HepG2 (cell line): ENCODE results near the gene HPCAL1. TPM values are rescaled to one million over a fixed set of nuclear protein-coding genes. Genes with fewer than 3 reads are reported as not detected.

ENCODE experiments used
- KDM5B ChIP-seq: sonication (generic); formaldehyde crosslinking; IDR thresholded peaks from 2 replicates; pipeline ENCODE4 v1.4.0; 2020; ENCODE audit warnings: missing genetic modification reagents, mild to moderate bottlenecking, borderline replicate concordance
- NCOA5 ChIP-seq: sonication (generic); formaldehyde crosslinking; IDR thresholded peaks from 2 replicates; pipeline ENCODE4 v1.4.0; 2020; ENCODE audit warnings: missing genetic modification reagents
- PPARG ChIP-seq: conservative IDR thresholded peaks from 2 replicates; pipeline ENCODE4 v1.6.1; 2016; ENCODE audit warnings: missing biosample characterization, missing genetic modification reagents
- TOPORS ChIP-seq: sonication (generic); formaldehyde crosslinking; IDR thresholded peaks from 2 replicates; pipeline ENCODE4 v1.8.0; 2023; ENCODE audit warnings: mild to moderate bottlenecking, missing genetic modification reagents
- ZKSCAN8 ChIP-seq: IDR thresholded peaks from 2 replicates; pipeline ENCODE4 v1.6.1; 2016; ENCODE audit warnings: borderline replicate concordance, missing genetic modification reagents, missing compliant biosample characterization
- ZNF652 ChIP-seq: IDR thresholded peaks from 2 replicates; pipeline ENCODE4 v1.6.1; 2016; ENCODE audit warnings: low read depth, borderline replicate concordance
- ZNF839 ChIP-seq: sonication (generic); formaldehyde crosslinking; IDR thresholded peaks from 2 replicates; pipeline ENCODE4 v1.4.0; 2020; ENCODE audit warnings: missing genetic modification reagents, mild to moderate bottlenecking, borderline replicate concordance
- polyA plus RNA-seq, 8 experiments: library from polyadenylated mRNA; depleted of rRNA in 3 of 8; stranded (reverse) in 7 of 8; unstranded in 1 of 8; fragments of >200 nt; fragmentation: Illumina TruSeq in 4 of 8; extraction: Trizol in 4 of 8; gene quantifications; 2 replicates each; pipeline versions ENCODE4 v1.2.1 to v1.2.3, GENCODE V29; 2011 to 2016; ENCODE audit warnings: low read depth in 4 of 8, missing spikeins in 1 of 8, mixed read lengths in 1 of 8; ENCODE audit not compliant: insufficient read depth in 1 of 8
- total RNA-seq, 5 experiments: library from RNA; depleted of rRNA; stranded (reverse); fragments of >200 nt; fragmentation: Illumina TruSeq; extraction: Trizol; gene quantifications; 2 replicates each; pipeline ENCODE4 v1.2.3, GENCODE V29; 2016; ENCODE audit warnings: low read depth in 1 of 5
- TF ChIP-seq, protein P1 (sequence below): sonication (generic); formaldehyde crosslinking; IDR thresholded peaks from 2 replicates; pipeline ENCODE4 v1.5.0; 2020; ENCODE audit warnings: mild to moderate bottlenecking, missing genetic modification reagents, borderline replicate concordance
- TF ChIP-seq, protein P2 (sequence below): IDR thresholded peaks from 2 replicates; pipeline ENCODE4 v1.4.0; 2020; ENCODE audit warnings: mild to moderate bottlenecking, missing genetic modification reagents
- TF ChIP-seq, protein P3 (sequence below): sonication (generic); formaldehyde crosslinking; IDR thresholded peaks from 2 replicates; pipeline ENCODE4 v1.4.0; 2020; ENCODE audit warnings: low read depth, mild to moderate bottlenecking, missing genetic modification reagents
- TF ChIP-seq, protein P4 (sequence below): sonication (generic); formaldehyde crosslinking; IDR thresholded peaks from 2 replicates; pipeline ENCODE4 v1.4.0; 2020; ENCODE audit warnings: mild to moderate bottlenecking, missing genetic modification reagents

Gene HPCAL1
- total and polyA plus RNA-seq, 2 of the 13 experiments (the other 11 are each of a cell fraction or from before 2014, with no cell fraction given): 29.5 to 29.9 TPM

DNA sequence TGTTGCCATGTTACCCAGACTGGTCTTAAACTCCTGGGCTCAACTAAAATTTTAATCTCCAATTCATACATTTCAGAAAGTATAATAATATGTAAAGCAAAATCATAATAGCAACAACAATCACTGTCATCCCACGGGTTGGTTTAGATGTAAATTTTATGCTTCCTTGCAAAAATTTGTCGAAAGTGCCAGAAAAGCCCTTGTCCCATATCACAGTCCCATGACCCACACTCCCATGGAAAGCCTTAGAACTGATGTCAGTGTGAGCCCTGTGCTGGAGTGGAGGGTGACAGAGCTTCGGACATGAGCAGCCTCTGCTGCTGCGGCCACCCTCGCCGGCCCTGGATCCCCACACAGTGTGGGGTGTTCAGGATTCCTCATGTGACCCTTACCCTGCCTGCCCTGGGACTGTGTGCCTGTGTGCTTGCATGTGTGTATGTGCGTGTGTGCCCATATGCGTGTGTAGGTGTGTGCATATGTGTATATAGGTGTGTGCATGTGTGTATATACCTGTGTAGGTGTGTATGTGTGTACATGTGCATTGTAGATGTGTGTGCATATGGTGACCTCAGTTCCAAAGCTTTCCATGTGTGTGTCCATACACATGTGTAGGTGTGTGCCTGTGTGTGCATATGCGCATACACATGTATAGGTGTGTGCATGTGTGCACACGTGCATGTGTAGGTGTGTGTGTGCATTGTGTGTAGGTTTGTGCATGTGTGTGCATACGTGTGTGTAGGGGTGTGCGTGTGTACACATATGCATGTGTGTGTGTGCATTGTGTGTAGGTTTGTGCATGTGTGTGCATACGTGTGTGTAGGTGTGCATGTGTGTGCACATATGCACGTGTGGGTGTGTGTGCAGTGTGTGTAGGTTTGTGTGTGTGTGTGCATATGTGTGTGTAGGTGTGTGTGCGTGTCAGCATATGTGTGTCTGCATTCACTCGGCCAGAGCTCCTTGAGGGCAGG lies 65.1 kb downstream of the HPCAL1 start (continued):
- TF ChIP-seq, protein P1, sequence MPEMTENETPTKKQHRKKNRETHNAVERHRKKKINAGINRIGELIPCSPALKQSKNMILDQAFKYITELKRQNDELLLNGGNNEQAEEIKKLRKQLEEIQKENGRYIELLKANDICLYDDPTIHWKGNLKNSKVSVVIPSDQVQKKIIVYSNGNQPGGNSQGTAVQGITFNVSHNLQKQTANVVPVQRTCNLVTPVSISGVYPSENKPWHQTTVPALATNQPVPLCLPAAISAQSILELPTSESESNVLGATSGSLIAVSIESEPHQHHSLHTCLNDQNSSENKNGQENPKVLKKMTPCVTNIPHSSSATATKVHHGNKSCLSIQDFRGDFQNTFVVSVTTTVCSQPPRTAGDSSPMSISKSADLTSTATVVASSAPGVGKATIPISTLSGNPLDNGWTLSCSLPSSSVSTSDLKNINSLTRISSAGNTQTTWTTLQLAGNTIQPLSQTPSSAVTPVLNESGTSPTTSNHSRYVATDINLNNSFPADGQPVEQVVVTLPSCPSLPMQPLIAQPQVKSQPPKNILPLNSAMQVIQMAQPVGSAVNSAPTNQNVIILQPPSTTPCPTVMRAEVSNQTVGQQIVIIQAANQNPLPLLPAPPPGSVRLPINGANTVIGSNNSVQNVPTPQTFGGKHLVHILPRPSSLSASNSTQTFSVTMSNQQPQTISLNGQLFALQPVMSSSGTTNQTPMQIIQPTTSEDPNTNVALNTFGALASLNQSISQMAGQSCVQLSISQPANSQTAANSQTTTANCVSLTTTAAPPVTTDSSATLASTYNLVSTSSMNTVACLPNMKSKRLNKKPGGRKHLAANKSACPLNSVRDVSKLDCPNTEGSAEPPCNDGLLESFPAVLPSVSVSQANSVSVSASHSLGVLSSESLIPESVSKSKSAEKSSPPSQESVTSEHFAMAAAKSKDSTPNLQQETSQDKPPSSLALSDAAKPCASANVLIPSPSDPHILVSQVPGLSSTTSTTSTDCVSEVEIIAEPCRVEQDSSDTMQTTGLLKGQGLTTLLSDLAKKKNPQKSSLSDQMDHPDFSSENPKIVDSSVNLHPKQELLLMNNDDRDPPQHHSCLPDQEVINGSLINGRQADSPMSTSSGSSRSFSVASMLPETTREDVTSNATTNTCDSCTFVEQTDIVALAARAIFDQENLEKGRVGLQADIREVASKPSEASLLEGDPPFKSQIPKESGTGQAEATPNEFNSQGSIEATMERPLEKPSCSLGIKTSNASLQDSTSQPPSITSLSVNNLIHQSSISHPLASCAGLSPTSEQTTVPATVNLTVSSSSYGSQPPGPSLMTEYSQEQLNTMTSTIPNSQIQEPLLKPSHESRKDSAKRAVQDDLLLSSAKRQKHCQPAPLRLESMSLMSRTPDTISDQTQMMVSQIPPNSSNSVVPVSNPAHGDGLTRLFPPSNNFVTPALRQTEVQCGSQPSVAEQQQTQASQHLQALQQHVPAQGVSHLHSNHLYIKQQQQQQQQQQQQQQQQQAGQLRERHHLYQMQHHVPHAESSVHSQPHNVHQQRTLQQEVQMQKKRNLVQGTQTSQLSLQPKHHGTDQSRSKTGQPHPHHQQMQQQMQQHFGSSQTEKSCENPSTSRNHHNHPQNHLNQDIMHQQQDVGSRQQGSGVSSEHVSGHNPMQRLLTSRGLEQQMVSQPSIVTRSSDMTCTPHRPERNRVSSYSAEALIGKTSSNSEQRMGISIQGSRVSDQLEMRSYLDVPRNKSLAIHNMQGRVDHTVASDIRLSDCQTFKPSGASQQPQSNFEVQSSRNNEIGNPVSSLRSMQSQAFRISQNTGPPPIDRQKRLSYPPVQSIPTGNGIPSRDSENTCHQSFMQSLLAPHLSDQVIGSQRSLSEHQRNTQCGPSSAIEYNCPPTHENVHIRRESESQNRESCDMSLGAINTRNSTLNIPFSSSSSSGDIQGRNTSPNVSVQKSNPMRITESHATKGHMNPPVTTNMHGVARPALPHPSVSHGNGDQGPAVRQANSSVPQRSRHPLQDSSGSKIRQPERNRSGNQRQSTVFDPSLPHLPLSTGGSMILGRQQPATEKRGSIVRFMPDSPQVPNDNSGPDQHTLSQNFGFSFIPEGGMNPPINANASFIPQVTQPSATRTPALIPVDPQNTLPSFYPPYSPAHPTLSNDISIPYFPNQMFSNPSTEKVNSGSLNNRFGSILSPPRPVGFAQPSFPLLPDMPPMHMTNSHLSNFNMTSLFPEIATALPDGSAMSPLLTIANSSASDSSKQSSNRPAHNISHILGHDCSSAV (CRISPR knock-in tag): no peak
- TF ChIP-seq ZKSCAN8 (CRISPR knock-in tag): no peak
- TF ChIP-seq NCOA5: no peak
- TF ChIP-seq, protein P2, sequence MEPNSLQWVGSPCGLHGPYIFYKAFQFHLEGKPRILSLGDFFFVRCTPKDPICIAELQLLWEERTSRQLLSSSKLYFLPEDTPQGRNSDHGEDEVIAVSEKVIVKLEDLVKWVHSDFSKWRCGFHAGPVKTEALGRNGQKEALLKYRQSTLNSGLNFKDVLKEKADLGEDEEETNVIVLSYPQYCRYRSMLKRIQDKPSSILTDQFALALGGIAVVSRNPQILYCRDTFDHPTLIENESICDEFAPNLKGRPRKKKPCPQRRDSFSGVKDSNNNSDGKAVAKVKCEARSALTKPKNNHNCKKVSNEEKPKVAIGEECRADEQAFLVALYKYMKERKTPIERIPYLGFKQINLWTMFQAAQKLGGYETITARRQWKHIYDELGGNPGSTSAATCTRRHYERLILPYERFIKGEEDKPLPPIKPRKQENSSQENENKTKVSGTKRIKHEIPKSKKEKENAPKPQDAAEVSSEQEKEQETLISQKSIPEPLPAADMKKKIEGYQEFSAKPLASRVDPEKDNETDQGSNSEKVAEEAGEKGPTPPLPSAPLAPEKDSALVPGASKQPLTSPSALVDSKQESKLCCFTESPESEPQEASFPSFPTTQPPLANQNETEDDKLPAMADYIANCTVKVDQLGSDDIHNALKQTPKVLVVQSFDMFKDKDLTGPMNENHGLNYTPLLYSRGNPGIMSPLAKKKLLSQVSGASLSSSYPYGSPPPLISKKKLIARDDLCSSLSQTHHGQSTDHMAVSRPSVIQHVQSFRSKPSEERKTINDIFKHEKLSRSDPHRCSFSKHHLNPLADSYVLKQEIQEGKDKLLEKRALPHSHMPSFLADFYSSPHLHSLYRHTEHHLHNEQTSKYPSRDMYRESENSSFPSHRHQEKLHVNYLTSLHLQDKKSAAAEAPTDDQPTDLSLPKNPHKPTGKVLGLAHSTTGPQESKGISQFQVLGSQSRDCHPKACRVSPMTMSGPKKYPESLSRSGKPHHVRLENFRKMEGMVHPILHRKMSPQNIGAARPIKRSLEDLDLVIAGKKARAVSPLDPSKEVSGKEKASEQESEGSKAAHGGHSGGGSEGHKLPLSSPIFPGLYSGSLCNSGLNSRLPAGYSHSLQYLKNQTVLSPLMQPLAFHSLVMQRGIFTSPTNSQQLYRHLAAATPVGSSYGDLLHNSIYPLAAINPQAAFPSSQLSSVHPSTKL: no peak
- TF ChIP-seq, protein P3, sequence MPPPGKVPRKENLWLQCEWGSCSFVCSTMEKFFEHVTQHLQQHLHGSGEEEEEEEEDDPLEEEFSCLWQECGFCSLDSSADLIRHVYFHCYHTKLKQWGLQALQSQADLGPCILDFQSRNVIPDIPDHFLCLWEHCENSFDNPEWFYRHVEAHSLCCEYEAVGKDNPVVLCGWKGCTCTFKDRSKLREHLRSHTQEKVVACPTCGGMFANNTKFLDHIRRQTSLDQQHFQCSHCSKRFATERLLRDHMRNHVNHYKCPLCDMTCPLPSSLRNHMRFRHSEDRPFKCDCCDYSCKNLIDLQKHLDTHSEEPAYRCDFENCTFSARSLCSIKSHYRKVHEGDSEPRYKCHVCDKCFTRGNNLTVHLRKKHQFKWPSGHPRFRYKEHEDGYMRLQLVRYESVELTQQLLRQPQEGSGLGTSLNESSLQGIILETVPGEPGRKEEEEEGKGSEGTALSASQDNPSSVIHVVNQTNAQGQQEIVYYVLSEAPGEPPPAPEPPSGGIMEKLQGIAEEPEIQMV (CRISPR knock-in tag): no peak
- TF ChIP-seq TOPORS (CRISPR knock-in tag): peak; percentile 30; the same call in 1 of the 2 replicates
- TF ChIP-seq PPARG: no peak
- no peak for TF ChIP-seq ZNF839 (CRISPR knock-in tag)
- TF ChIP-seq, protein P4, sequence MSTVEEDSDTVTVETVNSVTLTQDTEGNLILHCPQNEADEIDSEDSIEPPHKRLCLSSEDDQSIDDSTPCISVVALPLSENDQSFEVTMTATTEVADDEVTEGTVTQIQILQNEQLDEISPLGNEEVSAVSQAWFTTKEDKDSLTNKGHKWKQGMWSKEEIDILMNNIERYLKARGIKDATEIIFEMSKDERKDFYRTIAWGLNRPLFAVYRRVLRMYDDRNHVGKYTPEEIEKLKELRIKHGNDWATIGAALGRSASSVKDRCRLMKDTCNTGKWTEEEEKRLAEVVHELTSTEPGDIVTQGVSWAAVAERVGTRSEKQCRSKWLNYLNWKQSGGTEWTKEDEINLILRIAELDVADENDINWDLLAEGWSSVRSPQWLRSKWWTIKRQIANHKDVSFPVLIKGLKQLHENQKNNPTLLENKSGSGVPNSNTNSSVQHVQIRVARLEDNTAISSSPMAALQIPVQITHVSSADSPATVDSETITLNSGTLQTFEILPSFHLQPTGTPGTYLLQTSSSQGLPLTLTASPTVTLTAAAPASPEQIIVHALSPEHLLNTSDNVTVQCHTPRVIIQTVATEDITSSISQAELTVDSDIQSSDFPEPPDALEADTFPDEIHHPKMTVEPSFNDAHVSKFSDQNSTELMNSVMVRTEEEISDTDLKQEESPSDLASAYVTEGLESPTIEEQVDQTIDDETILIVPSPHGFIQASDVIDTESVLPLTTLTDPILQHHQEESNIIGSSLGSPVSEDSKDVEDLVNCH: no peak
- no peak for TF ChIP-seq ZNF652 (CRISPR knock-in tag)
- no peak for TF ChIP-seq KDM5B (CRISPR knock-in tag)
